Ishikawa (cell line): ENCODE data around the gene ASZ1.

Experiments
- CEBPB ChIP-seq: IDR thresholded peaks from 2 replicates; pipeline ENCODE4 v1.6.1; 2012
- CREB1 ChIP-seq: IDR thresholded peaks from 2 replicates; pipeline ENCODE4 v1.6.1; 2012; ENCODE audit warnings: low read depth
- EGR1 ChIP-seq: IDR thresholded peaks from 2 replicates; pipeline ENCODE4 v1.6.1; 2012
- EP300 ChIP-seq: IDR thresholded peaks from 2 replicates; pipeline ENCODE4 v1.6.1; 2012; ENCODE audit warnings: borderline replicate concordance
- FOXM1 ChIP-seq: IDR thresholded peaks from 2 replicates; pipeline ENCODE4 v1.6.1; 2012; ENCODE audit warnings: low read depth, borderline replicate concordance
- NFIC ChIP-seq: IDR thresholded peaks from 2 replicates; pipeline ENCODE4 v1.6.1; 2012
- RAD21 ChIP-seq: IDR thresholded peaks from 2 replicates; pipeline ENCODE4 v1.6.1; 2012; ENCODE audit warnings: low read depth
- TAF1 ChIP-seq: IDR thresholded peaks from 2 replicates; pipeline ENCODE4 v1.6.1; 2012; ENCODE audit warnings: low read depth, mild to moderate bottlenecking
- TCF12 ChIP-seq: IDR thresholded peaks from 2 replicates; pipeline ENCODE4 v1.6.1; 2012; ENCODE audit warnings: low read depth
- TEAD4 ChIP-seq: IDR thresholded peaks from 2 replicates; pipeline ENCODE4 v1.6.1; 2012
- YY1 ChIP-seq: IDR thresholded peaks from 2 replicates; pipeline ENCODE4 v1.6.1; 2012; ENCODE audit warnings: low read depth
- ZBTB7A ChIP-seq: IDR thresholded peaks from 2 replicates; pipeline ENCODE4 v1.6.1; 2012; ENCODE audit warnings: low read depth
- TF ChIP-seq, protein P1 (sequence below): IDR thresholded peaks from 2 replicates; pipeline ENCODE4 v1.6.1; 2012; ENCODE audit warnings: low read depth, mild to moderate bottlenecking
- TF ChIP-seq, protein P2 (sequence below): IDR thresholded peaks from 2 replicates; pipeline ENCODE4 v1.6.1; 2012
- TF ChIP-seq, protein P3 (sequence below): IDR thresholded peaks from 2 replicates; pipeline ENCODE4 v1.6.1; 2012

The ASZ1 gene

DNA sequence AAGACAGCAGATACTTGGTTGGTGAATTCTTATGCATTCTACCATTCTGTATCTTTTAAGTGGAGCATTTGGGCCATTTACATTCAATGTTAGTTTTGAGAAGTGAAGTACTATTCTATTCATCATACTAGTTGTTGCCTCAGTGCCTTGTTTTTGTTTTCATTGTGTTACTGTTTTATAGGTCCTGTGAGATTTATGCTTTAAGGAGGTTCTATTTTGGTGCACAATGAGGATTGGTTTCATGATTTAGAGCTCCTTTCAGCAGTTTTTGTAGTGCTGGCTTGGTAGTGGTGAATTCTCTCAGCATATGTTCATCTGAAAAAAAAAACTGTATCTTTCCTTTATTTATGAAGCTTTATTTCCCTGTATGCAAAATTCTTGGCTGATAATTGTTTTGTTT is 81.1 kb downstream of the ASZ1 start:
- no peak for TF ChIP-seq CEBPB
- TF ChIP-seq TEAD4: no peak
- TF ChIP-seq TCF12: no peak
- TF ChIP-seq, protein P1, sequence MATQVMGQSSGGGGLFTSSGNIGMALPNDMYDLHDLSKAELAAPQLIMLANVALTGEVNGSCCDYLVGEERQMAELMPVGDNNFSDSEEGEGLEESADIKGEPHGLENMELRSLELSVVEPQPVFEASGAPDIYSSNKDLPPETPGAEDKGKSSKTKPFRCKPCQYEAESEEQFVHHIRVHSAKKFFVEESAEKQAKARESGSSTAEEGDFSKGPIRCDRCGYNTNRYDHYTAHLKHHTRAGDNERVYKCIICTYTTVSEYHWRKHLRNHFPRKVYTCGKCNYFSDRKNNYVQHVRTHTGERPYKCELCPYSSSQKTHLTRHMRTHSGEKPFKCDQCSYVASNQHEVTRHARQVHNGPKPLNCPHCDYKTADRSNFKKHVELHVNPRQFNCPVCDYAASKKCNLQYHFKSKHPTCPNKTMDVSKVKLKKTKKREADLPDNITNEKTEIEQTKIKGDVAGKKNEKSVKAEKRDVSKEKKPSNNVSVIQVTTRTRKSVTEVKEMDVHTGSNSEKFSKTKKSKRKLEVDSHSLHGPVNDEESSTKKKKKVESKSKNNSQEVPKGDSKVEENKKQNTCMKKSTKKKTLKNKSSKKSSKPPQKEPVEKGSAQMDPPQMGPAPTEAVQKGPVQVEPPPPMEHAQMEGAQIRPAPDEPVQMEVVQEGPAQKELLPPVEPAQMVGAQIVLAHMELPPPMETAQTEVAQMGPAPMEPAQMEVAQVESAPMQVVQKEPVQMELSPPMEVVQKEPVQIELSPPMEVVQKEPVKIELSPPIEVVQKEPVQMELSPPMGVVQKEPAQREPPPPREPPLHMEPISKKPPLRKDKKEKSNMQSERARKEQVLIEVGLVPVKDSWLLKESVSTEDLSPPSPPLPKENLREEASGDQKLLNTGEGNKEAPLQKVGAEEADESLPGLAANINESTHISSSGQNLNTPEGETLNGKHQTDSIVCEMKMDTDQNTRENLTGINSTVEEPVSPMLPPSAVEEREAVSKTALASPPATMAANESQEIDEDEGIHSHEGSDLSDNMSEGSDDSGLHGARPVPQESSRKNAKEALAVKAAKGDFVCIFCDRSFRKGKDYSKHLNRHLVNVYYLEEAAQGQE: no peak
- TF ChIP-seq YY1: no peak
- TF ChIP-seq TAF1: no peak
- no peak for TF ChIP-seq NFIC
- TF ChIP-seq ZBTB7A: no peak
- TF ChIP-seq, protein P2, sequence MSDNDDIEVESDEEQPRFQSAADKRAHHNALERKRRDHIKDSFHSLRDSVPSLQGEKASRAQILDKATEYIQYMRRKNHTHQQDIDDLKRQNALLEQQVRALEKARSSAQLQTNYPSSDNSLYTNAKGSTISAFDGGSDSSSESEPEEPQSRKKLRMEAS: no peak
- TF ChIP-seq FOXM1: no peak

DNA sequence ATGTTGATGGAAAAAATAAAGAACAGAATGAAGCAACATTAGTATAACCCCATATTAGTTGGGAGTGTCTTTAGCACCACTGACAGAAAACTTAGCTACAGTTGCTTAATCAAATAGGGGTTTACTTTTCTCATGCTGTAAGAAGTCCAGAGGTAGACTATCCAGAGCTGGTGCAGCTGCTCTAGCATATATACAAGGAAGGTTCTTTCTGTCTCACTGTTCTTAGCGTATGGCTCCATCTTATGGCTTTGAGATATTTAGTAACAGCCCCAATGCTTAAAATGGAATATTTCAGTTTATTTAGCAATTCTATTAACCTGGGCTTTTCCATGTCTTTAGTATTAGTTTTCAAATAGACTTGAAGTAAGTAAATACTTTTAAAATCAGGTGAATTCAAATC is 89.3 kb downstream of the ASZ1 start:
- TF ChIP-seq, protein P1: no peak
- TF ChIP-seq ZBTB7A (no peak), TAF1 (no peak), CREB1 (no peak), CEBPB (no peak), TEAD4 (no peak), TCF12 (no peak), EP300 (no peak), EGR1 (no peak), YY1 (no peak), RAD21 (no peak), NFIC (no peak), FOXM1 (no peak)
- TF ChIP-seq, protein P3, sequence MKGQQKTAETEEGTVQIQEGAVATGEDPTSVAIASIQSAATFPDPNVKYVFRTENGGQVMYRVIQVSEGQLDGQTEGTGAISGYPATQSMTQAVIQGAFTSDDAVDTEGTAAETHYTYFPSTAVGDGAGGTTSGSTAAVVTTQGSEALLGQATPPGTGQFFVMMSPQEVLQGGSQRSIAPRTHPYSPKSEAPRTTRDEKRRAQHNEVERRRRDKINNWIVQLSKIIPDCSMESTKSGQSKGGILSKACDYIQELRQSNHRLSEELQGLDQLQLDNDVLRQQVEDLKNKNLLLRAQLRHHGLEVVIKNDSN: no peak
- TF ChIP-seq, protein P2: no peak

DNA sequence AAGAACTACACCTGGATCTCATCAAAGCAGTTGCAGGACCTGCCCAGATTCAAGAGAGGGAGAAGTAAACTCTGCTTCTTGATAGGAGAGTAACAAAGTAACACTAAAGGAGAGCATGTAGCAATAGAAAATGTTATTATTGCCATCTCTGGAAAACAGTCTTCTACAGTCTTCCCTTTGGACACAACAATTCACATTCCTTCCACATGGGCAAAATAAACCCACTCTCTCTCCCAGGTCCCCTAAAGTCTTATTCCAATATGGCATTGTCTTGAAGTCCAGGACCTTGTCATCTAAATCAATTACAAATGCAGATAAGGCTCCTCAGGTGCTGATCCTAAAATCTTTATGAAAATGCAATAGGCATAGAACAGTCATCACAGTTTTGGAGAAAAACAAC is 94.1 kb downstream of the ASZ1 start:
- TF ChIP-seq CREB1 (no peak), FOXM1 (no peak), TAF1 (no peak), NFIC (no peak), YY1 (no peak)
- TF ChIP-seq, protein P3: no peak

DNA sequence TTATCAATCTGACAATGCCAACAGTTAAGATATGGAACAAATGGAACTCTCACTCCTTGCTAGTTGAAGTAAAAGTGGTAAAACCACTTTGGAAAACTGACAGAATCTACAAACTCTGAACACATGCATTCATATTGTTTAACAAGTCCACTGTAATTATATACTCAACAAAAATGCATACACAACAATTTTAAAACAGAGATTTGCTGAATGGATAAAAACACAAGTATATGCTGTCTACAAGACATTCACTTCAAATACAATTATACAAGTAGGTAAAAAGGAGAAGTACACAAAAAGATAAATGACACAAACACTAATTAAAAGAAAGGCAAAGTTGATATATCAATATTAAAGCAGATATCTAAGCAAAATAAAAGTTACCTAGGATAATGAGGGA is 95.3 kb downstream of the ASZ1 start:
- no peak for TF ChIP-seq EGR1
- TF ChIP-seq TCF12: no peak
- TF ChIP-seq, protein P3: no peak

DNA sequence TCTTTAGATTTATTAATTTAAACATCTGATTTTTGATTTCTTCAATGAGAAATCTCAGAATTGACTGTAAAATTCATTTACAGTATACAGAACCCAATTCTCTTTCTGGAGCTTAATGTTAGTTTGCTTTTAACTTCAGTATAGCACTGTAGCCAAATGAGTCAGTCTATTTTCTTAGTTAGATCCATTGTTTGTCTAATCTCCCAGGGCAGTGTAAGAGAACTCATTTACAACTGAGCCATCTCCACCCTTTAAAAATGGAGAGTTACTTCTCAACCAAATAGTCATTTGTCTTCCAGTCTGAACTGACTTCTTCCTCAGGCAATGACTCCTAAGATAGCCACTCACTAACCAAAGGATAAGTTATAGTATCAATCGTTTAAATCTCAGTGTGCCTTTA is 101.5 kb downstream of the ASZ1 start:
- TF ChIP-seq FOXM1 (no peak), EGR1 (no peak), TAF1 (no peak), YY1 (no peak), EP300 (no peak), CREB1 (no peak), TEAD4 (no peak), CEBPB (no peak), ZBTB7A (no peak), TCF12 (no peak), NFIC (no peak), RAD21 (no peak)
- TF ChIP-seq, protein P3: no peak
- TF ChIP-seq, protein P1: no peak
- TF ChIP-seq, protein P2: no peak
